ENCODE data around the gene CDH23.

Gene CDH23

GRCh38 chr10:71564194-71564820 is 167.6 kb downstream of the CDH23 start:
- POLR2A ChIA-PET, result no interaction called here
- CTCF ChIA-PET, result no interaction called here
- peak; percentile 25 for DNase-seq (ENCODE audit: extremely low spot score)
- no peak for TF ChIP-seq SP1 (IDR thresholded peaks at IDR 0.05)
- no peak for TF ChIP-seq ELF4 (IDR thresholded peaks at IDR 0.05)
- TF ChIP-seq LEF1 (IDR thresholded peaks at IDR 0.05; ENCODE audit: borderline replicate concordance), result no peak
- TF ChIP-seq CTBP1 (IDR thresholded peaks at IDR 0.05; ENCODE audit: borderline replicate concordance), result no peak
- no peak for TF ChIP-seq TARDBP (IDR thresholded peaks at IDR 0.05)
- no peak for TF ChIP-seq ARNT (IDR thresholded peaks at IDR 0.05)
- no peak for TF ChIP-seq L3MBTL2 (conservative IDR thresholded peaks at IDR 0.05)

- ChIA-PET CTCF (interaction anchor here (0.6 kb wide), 1 partner anchor 21 kb away, joined by 3 read pairs; no protein-coding TSS in a partner anchor), POLR2A (no interaction called here)
- TF ChIP-seq LEF1 (IDR thresholded peaks at IDR 0.05; ENCODE audit: borderline replicate concordance) (no peak), FOXM1 (IDR thresholded peaks at IDR 0.05; ENCODE audit: borderline replicate concordance) (no peak), HDGF (IDR thresholded peaks at IDR 0.05; ENCODE audit: borderline replicate concordance) (no peak), SUZ12 (IDR thresholded peaks at IDR 0.05) (no peak), SP1 (IDR thresholded peaks at IDR 0.05) (no peak), ELF4 (IDR thresholded peaks at IDR 0.05) (no peak), CTBP1 (IDR thresholded peaks at IDR 0.05; ENCODE audit: borderline replicate concordance) (no peak), FOXA1 (IDR thresholded peaks at IDR 0.05) (no peak), BHLHE40 (IDR thresholded peaks at IDR 0.05; ENCODE audit: borderline replicate concordance) (no peak)
- no peak for DNase-seq (ENCODE audit: extremely low spot score)
These were observed 168.7 kb downstream of the CDH23 start for GRCh38 chr10:71565284-71566000.

- no peak for DNase-seq (ENCODE audit: extremely low spot score)
- CTCF ChIA-PET, result no interaction called here
- TF ChIP-seq LEF1 (IDR thresholded peaks at IDR 0.05; ENCODE audit: borderline replicate concordance), result no peak
- TF ChIP-seq TARDBP (IDR thresholded peaks at IDR 0.05), result no peak
- no peak for TF ChIP-seq ARNT (IDR thresholded peaks at IDR 0.05)
- TF ChIP-seq CTBP1 (IDR thresholded peaks at IDR 0.05; ENCODE audit: borderline replicate concordance), result no peak
- POLR2A ChIA-PET, result interaction anchor here (1.6 kb wide), 1 partner anchor 17 kb away, joined by 3 read pairs; no protein-coding TSS in a partner anchor
These were observed 170.3 kb downstream of the CDH23 start for GRCh38 chr10:71567006-71567405.

DNA sequence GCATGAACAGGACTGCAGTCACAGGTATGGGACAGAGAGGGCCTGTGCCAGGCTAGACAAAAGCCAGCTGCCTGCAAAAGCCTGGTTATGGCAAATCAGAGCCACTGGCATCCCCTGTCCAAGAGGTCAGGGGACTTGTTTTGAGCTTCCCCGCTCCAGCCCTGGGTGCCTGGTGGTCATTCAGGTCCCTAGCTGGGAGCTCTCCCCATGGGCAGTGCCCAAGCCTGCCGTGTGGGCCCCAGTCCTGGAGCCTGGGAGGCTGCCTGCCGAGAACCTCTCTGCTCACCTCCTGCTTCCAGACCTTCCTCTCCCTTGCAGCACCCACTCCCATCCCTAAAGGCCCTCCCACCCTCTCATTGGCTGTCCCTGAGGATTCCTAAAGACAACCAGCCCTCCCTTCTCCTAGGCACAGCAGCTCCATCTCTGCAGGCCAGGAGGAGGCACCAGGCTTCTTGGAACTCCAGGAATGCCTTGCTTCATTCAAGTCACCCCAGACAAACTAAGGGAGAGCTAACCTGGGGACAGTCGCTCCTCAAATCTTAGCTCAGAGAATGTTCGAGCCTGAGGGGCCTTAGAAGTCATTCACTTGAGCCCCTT is 172.3 kb downstream of the CDH23 start:
- TF ChIP-seq FOXK2 (IDR thresholded peaks at IDR 0.05) (no peak), FOXA1 (IDR thresholded peaks at IDR 0.05) (no peak), ARNT (IDR thresholded peaks at IDR 0.05) (no peak), CTBP1 (IDR thresholded peaks at IDR 0.05; ENCODE audit: borderline replicate concordance) (no peak), HDGF (IDR thresholded peaks at IDR 0.05; ENCODE audit: borderline replicate concordance) (no peak), LEF1 (IDR thresholded peaks at IDR 0.05; ENCODE audit: borderline replicate concordance) (no peak)
- no peak for DNase-seq (ENCODE audit: extremely low spot score)
- ChIA-PET POLR2A (interaction anchor here (1.7 kb wide), 1 partner anchor 249 kb away, joined by 3 read pairs; the partner anchor contains the start of gene SLC29A3), CTCF (interaction anchor here (0.8 to 2.7 kb wide), 5 partner anchors 10 to 255 kb away, joined by 3 to 11 read pairs (median 3); no protein-coding TSS in a partner anchor)

GRCh38 chr10:71569775-71570588 is 173.3 kb downstream of the CDH23 start:
- DNase-seq (ENCODE audit: extremely low spot score), result peak; percentile 80
- TF ChIP-seq FOXA1 (IDR thresholded peaks at IDR 0.05), result no peak
- TF ChIP-seq CTBP1 (IDR thresholded peaks at IDR 0.05; ENCODE audit: borderline replicate concordance), result no peak
- TF ChIP-seq SUZ12 (IDR thresholded peaks at IDR 0.05), result no peak
- TF ChIP-seq FOXK2 (IDR thresholded peaks at IDR 0.05), result no peak
- TF ChIP-seq SP1 (IDR thresholded peaks at IDR 0.05), result no peak
- TF ChIP-seq ELF4 (IDR thresholded peaks at IDR 0.05), result no peak
- no peak for TF ChIP-seq L3MBTL2 (conservative IDR thresholded peaks at IDR 0.05)
- no peak for TF ChIP-seq NFRKB (IDR thresholded peaks at IDR 0.05)
- TF ChIP-seq, protein P1, sequence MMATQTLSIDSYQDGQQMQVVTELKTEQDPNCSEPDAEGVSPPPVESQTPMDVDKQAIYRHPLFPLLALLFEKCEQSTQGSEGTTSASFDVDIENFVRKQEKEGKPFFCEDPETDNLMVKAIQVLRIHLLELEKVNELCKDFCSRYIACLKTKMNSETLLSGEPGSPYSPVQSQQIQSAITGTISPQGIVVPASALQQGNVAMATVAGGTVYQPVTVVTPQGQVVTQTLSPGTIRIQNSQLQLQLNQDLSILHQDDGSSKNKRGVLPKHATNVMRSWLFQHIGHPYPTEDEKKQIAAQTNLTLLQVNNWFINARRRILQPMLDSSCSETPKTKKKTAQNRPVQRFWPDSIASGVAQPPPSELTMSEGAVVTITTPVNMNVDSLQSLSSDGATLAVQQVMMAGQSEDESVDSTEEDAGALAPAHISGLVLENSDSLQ (IDR thresholded peaks at IDR 0.05), result no peak
- no peak for TF ChIP-seq BHLHE40 (IDR thresholded peaks at IDR 0.05; ENCODE audit: borderline replicate concordance)
- TF ChIP-seq FOXM1 (IDR thresholded peaks at IDR 0.05; ENCODE audit: borderline replicate concordance), result no peak
- TF ChIP-seq TARDBP (IDR thresholded peaks at IDR 0.05), result no peak
- TF ChIP-seq LEF1 (IDR thresholded peaks at IDR 0.05; ENCODE audit: borderline replicate concordance), result no peak
- no peak for TF ChIP-seq HDGF (IDR thresholded peaks at IDR 0.05; ENCODE audit: borderline replicate concordance)
- no peak for TF ChIP-seq ZNF384 (IDR thresholded peaks at IDR 0.05)
- no peak for TF ChIP-seq ARNT (IDR thresholded peaks at IDR 0.05)
- CTCF ChIA-PET, result interaction anchor here (0.5 to 2.7 kb wide), 25 partner anchors 8 to 1669 kb away, joined by 3 to 13 read pairs (median 4); no protein-coding TSS in a partner anchor
- POLR2A ChIA-PET, result interaction anchor here (1.7 kb wide), 1 partner anchor 250 kb away, joined by 3 read pairs; the partner anchor contains the start of gene SLC29A3

GRCh38 chr10:71571460-71572175 is 174.9 kb downstream of the CDH23 start:
- no peak for TF ChIP-seq BHLHE40 (IDR thresholded peaks at IDR 0.05; ENCODE audit: borderline replicate concordance)
- no peak for TF ChIP-seq TARDBP (IDR thresholded peaks at IDR 0.05)
- TF ChIP-seq NFRKB (IDR thresholded peaks at IDR 0.05), result no peak
- TF ChIP-seq FOXK2 (IDR thresholded peaks at IDR 0.05), result no peak
- no peak for TF ChIP-seq SUZ12 (IDR thresholded peaks at IDR 0.05)
- no peak for TF ChIP-seq FOXM1 (IDR thresholded peaks at IDR 0.05; ENCODE audit: borderline replicate concordance)
- TF ChIP-seq, protein P1 (IDR thresholded peaks at IDR 0.05), result no peak
- no peak for TF ChIP-seq ZNF384 (IDR thresholded peaks at IDR 0.05)
- no peak for TF ChIP-seq FOXA1 (IDR thresholded peaks at IDR 0.05)
- no peak for TF ChIP-seq ELF4 (IDR thresholded peaks at IDR 0.05)
- TF ChIP-seq LEF1 (IDR thresholded peaks at IDR 0.05; ENCODE audit: borderline replicate concordance), result no peak
- TF ChIP-seq SP1 (IDR thresholded peaks at IDR 0.05), result no peak
- no peak for TF ChIP-seq ARNT (IDR thresholded peaks at IDR 0.05)
- TF ChIP-seq L3MBTL2 (conservative IDR thresholded peaks at IDR 0.05), result no peak
- TF ChIP-seq HDGF (IDR thresholded peaks at IDR 0.05; ENCODE audit: borderline replicate concordance), result no peak
- no peak for TF ChIP-seq CTBP1 (IDR thresholded peaks at IDR 0.05; ENCODE audit: borderline replicate concordance)
- no peak for DNase-seq (ENCODE audit: extremely low spot score)
- CTCF ChIA-PET, result interaction anchor here (0.7 to 1.9 kb wide), 6 partner anchors 8 to 174 kb away, joined by 3 to 13 read pairs (median 4); no protein-coding TSS in a partner anchor
- POLR2A ChIA-PET, result no interaction called here

All from HEK293T (cell line).